Choroid plexus epithelial cell (primary cell): ENCODE results near the gene TDP2.
"Not testable (repeated sequence)": the region's sequence is repeated elsewhere in the genome, so short reads cannot be mapped to it uniquely, and the experiment has no call there.

Experiments
- DNase-seq: peaks from one replicate; pipeline ENCODE4 v3.0.0-alpha.2; 2010; ENCODE audit warnings: low read depth
- H3K4me3 ChIP-seq: 2 replicates; pipeline ENCODE4 v1.5.1; 2011; ENCODE audit warnings: low read depth, mild to moderate bottlenecking, control low read depth, low read length, moderate library complexity
- CTCF ChIP-seq: conservative IDR thresholded peaks from 2 replicates; pipeline ENCODE4 v1.5.1; 2011; ENCODE audit warnings: low read depth, mild to moderate bottlenecking, control low read depth, inconsistent platforms, low read length, moderate library complexity

The TDP2 gene

DNA sequence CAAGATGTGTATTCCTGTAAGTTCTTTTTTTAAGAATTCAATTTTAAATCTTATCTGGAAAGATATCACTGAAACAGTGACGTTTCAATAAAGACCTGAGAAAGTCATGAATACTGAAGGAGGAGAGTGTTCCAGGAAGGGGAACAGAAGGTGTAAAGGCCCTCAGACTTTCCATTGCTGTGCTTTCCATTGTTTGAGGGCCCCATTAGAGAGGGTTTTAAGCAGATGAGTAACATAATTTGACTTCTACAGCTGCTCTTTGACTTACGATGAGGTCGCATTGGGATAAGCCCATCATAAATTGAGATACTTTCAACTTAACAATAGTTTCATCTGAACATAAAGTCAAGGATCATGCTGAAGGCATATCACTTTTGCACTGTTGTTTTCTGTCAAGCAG, 24.9 kb upstream of the TDP2 start:
- no peak overlapping the region for H3K4me3 ChIP-seq
- no peak for DNase-seq
- no peak for TF ChIP-seq CTCF

- H3K4me3 ChIP-seq, result no peak overlapping the region
- no peak for TF ChIP-seq CTCF
- no peak for DNase-seq
Observed at GRCh38 chr6:24690593-24690992, 23.9 kb upstream of the TDP2 start.

DNA sequence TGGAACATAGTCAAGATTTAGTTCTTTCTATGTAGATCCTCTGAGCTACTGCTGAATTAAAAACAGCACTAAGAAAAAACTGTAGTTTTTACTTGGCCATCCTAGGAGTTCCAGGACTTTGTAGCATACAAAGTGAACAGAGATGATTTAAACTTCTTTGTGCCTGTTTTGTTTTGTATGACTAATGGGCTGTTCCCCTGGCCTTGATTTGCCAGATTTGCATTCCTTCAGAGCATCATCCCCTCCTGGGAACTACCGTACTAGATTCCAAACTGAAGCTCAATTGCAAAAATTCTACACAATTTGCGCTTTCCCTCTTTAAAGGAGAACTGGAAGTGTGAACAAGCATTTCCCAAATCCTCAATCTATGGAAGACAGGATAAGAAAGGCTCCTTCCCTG, 23.3 kb upstream of the TDP2 start:
- no peak overlapping the region for H3K4me3 ChIP-seq
- peak; percentile 22 for DNase-seq
- TF ChIP-seq CTCF, result no peak

DNA sequence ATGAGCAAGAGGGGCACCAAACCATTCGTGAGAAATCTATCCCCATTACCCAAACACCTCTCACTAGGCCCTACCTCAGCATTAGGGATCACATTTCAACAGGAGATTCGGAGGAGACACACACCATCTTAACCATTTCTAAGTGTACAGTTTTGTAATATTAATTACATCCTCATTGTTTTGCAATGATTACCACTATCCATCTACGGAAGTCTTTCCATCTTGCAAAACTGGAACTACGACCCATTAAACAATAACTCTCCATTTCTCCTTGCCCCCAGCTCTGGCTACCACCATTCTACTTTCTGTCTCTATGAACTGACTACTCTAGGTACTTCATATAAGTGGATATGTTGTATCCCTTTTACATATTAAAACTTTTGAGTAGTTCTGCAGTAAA, 20.2 kb upstream of the TDP2 start:
- no peak for TF ChIP-seq CTCF
- no peak overlapping the region for H3K4me3 ChIP-seq
- no peak for DNase-seq

DNA sequence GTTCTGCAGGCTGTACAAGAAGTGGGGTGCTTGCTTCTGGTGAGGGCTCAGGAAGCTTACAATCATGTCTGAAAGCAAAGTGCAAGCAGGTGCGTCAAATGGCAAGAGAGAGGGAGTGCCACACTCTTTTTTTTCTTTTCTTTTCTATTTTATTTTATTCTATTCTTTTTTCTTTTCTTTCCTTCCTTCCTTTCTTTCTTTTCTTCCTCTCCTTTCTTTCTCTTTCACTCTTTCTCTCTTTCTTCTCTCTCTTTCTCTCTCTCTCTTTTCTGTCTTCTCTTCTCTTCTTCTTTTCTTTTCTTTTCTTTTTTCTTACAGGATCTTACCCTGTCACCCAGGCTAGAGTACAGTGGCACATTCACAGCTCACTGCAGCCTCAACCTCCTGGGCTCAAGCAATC, 19.7 kb upstream of the TDP2 start:
- TF ChIP-seq CTCF, result no peak
- H3K4me3 ChIP-seq, result no peak overlapping the region
- no peak for DNase-seq

DNA sequence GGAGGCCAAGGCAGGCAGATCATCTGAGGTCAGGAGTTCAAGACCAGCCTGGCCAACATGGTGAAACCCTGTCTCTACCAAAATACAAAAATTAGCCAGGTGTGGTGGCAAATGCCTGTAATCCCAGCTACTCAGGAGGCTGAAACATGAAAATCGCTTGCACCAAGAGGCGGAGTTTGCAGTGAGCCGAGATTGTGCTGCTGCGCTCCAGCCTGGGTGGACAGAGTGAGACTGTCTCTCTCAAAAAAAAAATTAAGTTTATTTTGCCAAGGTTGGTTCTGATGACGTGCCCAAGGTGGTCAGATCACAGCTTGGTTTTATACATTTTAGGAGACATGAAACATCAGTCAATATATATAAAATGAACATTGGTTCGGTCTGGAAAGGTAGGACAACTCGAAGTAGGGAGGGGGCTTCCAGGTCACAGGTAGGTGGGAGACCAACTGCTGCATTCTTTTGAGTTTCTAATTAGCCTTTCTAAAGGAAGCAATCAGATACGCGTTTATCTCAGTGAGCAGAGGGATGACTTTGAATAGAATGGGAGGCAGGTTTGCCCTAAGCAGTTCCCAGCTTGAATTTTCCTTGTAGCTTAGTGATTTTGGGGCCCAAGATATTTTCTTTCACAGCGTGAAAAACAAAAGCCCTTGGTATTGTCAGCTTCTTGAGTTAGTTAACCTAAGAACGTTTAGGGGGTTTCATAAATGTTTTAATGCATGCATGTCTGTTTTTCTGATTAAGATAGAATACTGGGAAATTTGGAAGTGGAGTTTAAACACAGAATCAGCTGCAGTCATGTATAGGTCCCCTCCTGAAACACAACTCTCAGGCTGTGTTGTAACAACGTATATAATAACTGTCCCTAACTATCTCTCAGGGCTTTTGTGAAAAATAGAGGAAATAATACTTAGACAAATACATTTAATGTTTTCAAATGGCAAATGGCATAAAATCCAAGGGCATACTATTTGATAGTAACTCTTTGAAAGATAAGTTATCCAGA, 16.9 kb upstream of the TDP2 start:
- no peak for TF ChIP-seq CTCF
- H3K4me3 ChIP-seq, result no peak overlapping the region
- no peak for DNase-seq

DNA sequence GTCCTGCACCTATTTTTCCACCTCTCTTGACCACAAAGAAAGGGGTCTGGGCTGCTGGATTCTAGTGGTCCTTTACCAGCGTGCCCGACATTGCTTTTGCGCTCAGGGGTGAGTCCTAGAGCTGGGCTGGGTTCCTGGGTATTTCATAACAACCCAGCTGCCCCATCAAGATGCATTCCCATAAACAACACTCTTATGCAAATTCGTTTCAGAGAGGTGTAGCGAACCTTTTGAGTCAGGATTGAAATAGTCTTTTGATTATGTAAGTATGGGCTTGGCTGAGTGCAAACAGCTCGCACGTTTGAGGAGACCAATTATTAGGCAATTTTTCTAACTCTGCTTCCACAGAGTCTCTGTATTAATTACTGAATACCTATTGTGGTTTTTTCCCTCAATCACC, 13.9 kb upstream of the TDP2 start:
- TF ChIP-seq CTCF, result no peak
- no peak for DNase-seq
- H3K4me3 ChIP-seq, result no peak overlapping the region

DNA sequence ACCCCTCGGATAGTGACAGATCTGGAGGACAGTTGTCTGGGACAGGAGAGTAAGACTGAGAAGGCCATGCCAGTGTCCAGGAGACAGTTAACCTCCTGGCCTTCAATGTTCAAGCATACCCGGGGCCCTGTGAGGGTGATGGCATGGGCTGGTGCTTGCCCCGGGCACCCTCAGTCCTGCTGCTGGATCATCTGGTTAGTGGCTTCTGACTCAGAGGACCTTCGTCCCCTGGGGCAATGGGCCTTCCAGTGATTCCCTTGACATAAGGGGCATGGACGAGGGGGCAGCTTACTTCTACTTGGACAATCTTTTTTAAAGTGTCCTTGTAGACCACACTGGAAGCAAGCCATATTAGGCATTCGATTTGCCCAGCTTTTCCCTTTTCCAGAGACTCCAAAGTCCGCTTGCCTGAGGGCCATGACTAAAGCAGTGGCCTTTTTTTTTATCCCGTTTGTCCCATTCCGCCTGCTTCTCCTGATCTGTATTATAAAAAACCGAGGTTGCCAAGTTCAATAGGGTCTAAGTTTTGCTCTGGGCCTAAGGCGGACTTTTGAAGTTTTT, 12.2 kb upstream of the TDP2 start:
- not testable (repeated sequence) for H3K4me3 ChIP-seq, DNase-seq
